ENCODE results near the gene CCNDBP1. TPM values are rescaled to one million over a fixed set of nuclear protein-coding genes. Genes with fewer than 3 reads are reported as not detected.
A peak's percentile ranks its signal among the peaks of the same experiment; 100 is the strongest.
"Not testable (repeated sequence)": the region's sequence is repeated elsewhere in the genome, so short reads cannot be mapped to it uniquely, and the experiment has no call there.

CCNDBP1 gene
- total and polyA plus RNA-seq, 8 donors: 17.6 to 37.7 (median 21.7) TPM

- FAIRE-seq (no peak), DNase-seq (no peak), ATAC-seq (no peak)
- Histone ChIP-seq H3K27me3 (no peaks in the 10 kb centered on the region), H3K36me3 (no peaks in the 10 kb centered on the region), H3K4me1 (no peaks in the 10 kb centered on the region), H3K4me3 (no peak within 1 kb of the TSS), H3K27ac (no peak within 1 kb of the TSS), H3K9me3 (no peaks in the 10 kb centered on the region)
- intact Hi-C loops (cut with DNase I): loop anchor here in 1 of 3 donors (5.0 kb wide), 1 partner anchor 61 kb away; no protein-coding TSS in a partner anchor
- 62 to 73% methylated on average over 3 of the region's 3 CpGs for WGBS, 2 donors
- no peak for TF ChIP-seq CTCF (IDR thresholded peaks at IDR 0.05)
These were observed 35.8 kb downstream of the CCNDBP1 start, which contains the start of gene EPB42 for GRCh38 chr15:43220991-43221403. EPB42 (minus strand) TSS chr15:43221018; CDS start chr15:43220825, 193 bp downstream.

DNA sequence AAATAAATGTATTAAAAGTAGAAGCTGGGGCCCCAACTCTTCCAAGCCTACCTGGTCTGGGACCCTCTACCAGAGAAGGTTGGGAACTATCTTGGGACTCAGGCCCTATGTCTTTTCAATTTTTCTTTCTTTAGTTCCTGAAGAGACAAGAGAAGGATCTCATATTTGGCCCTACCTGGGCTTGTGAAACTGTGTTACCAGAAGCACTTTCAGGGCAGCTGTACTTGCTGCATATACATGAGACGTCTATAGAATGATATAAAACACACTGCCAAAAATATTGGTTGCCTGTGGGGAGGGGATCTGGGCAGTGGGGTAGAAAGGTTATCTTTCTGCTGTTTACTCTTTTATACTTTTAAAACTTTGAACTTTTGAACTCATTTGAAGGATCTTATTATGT lies 36.2 kb downstream of the CCNDBP1 start:
- Histone ChIP-seq H3K4me1 (no peaks in the 10 kb centered on the region), H3K36me3 (no peaks in the 10 kb centered on the region), H3K4me3 (no peak overlapping the region), H3K9me3 (no peaks in the 10 kb centered on the region), H3K27ac (no peak overlapping the region), H3K27me3 (no peaks in the 10 kb centered on the region)
- FAIRE-seq (no peak), ATAC-seq (no peak), DNase-seq (no peak)
- intact Hi-C loops (cut with DNase I): loop anchor here in 1 of 3 donors (5.0 kb wide), 1 partner anchor 61 kb away; no protein-coding TSS in a partner anchor
- TF ChIP-seq CTCF (IDR thresholded peaks at IDR 0.05): no peak
- WGBS, 2 donors: 64 to 66% methylated on average over 1 of the region's 1 CpG

GRCh38 chr15:43225201-43225949 lies 40.2 kb downstream of the CCNDBP1 start:
- DNase-seq: peak in 2 of 6 donors; percentile 18 to 45
- TF ChIP-seq CTCF (IDR thresholded peaks at IDR 0.05): peak; percentile 51 to 61 (median 58)
- ATAC-seq: peak; percentile 71 to 93 (median 92)
- Histone ChIP-seq H3K9me3 (no peaks in the 10 kb centered on the region), H3K27me3 (no peaks in the 10 kb centered on the region), H3K4me3 (no peak overlapping the region), H3K27ac (no peak overlapping the region), H3K4me1 (no peaks in the 10 kb centered on the region), H3K36me3 (no peaks in the 10 kb centered on the region)
- 42 to 45% methylated on average over 16 of the region's 16 CpGs for WGBS, 2 donors
- intact Hi-C loops (cut with DNase I): no loop called here
- FAIRE-seq: no peak

DNA sequence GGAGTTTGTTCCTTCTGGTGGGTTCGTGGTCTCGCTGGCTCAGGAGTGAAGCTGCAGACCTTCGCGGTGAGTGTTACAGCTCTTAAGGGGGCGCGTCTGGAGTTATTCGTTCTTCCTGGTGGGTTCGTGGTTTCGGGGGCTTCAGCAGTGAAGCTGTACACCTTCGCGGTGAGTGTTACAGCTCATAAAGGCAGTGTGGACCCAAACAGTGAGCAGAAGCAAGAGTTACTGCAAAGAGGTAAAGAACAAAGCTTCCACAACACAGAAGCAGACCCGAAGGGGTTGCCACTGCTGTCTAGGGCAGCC lies 40.7 kb downstream of the CCNDBP1 start:
- H3K9me3 ChIP-seq; DNase-seq; H3K27ac ChIP-seq; H3K27me3 ChIP-seq; ATAC-seq; H3K36me3 ChIP-seq; H3K4me1 ChIP-seq; intact Hi-C loops (cut with DNase I); H3K4me3 ChIP-seq; FAIRE-seq: not testable (repeated sequence)
- WGBS, 2 donors: 77 to 87% methylated on average over 12 of the region's 12 CpGs

DNA sequence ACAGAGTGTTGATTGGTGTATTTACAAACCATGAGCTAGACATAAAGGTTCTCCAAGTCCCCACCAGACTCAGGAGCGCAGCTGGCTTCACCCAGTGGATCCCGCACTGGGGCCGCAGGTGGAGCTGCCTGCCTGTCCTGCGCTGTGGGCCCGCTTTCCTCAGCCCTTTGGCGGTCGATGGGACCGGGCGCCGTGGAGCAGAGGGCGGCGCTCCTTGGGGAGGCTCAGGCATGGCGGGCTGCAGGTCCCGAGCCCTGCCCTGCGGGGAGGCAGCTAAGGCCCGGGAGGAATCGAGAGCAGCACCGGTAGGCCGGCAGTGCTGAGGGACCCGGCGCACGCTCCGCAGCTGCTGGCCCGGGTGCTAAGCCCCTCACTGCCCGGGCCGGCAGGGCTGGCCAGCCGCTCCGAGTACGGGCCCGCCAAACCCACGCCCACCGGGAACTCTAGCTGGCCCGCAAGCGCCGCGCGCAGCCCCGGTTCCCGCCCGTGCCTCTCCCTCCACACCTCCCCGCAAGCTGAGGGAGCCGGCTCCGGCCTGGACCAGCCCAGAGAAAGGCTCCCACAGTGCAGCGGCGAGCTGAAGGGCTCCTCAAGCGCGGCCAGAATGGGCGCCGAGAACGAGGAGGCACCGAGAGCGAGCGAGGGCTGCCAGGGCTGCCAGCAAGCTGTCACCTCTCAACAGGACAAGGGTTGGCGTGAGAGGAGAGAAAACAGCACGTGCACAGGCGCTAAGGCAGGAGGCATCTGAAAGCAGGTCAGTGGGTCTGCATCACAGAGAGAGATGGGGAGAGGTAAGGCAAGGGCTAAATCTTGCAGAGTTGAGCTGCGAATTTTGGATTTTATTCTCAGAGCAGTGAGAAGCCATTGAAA lies 41.5 kb downstream of the CCNDBP1 start:
- no peaks in the 10 kb centered on the region for H3K27me3 ChIP-seq
- no peaks in the 10 kb centered on the region for H3K4me1 ChIP-seq
- ATAC-seq: no peak
- no peak overlapping the region for H3K27ac ChIP-seq
- no peak for TF ChIP-seq CTCF (IDR thresholded peaks at IDR 0.05)
- FAIRE-seq: no peak
- H3K4me3 ChIP-seq: no peak overlapping the region
- DNase-seq: no peak
- no peaks in the 10 kb centered on the region for H3K36me3 ChIP-seq
- WGBS, 2 donors: 88 to 91% methylated on average over 55 to 57 of the region's 57 CpGs
- H3K9me3 ChIP-seq: no peaks in the 10 kb centered on the region
- intact Hi-C loops (cut with DNase I): no loop called here

All from pancreas (tissue), 10 donors.